ENCODE data around the gene ALPK3.
"Not testable (repeated sequence)": the region's sequence is repeated elsewhere in the genome, so short reads cannot be mapped to it uniquely, and the experiment has no call there.

The ALPK3 gene

GRCh38 chr15:84863565-84864443, 46.6 kb downstream of the ALPK3 start:
- in situ Hi-C loops (cut with HindIII; ENCODE audit: low pct_ligation_motif_present, low pct_unique_long_range_greater_than_20kb, low sequenced_read_pairs) = no loop called here
- DNase-seq = no peak

- no peak for DNase-seq
- in situ Hi-C loops (cut with HindIII; ENCODE audit: low pct_ligation_motif_present, low pct_unique_long_range_greater_than_20kb, low sequenced_read_pairs) = no loop called here
Observed at GRCh38 chr15:84864444-84864795, 47.3 kb downstream of the ALPK3 start.

- DNase-seq = no peak
- in situ Hi-C loops (cut with HindIII; ENCODE audit: low pct_ligation_motif_present, low pct_unique_long_range_greater_than_20kb, low sequenced_read_pairs) = no loop called here
Observed at GRCh38 chr15:84865074-84865569, 48.0 kb downstream of the ALPK3 start.

- in situ Hi-C loops (cut with HindIII; ENCODE audit: low pct_ligation_motif_present, low pct_unique_long_range_greater_than_20kb, low sequenced_read_pairs) = no loop called here
- no peak for DNase-seq
Observed at GRCh38 chr15:84868037-84868880, 51.1 kb downstream of the ALPK3 start.

GRCh38 chr15:84869510-84869909, 52.4 kb downstream of the ALPK3 start:
- in situ Hi-C loops (cut with HindIII; ENCODE audit: low pct_ligation_motif_present, low pct_unique_long_range_greater_than_20kb, low sequenced_read_pairs) = no loop called here
- no peak for DNase-seq

GRCh38 chr15:84871428-84871985, 54.4 kb downstream of the ALPK3 start:
- in situ Hi-C loops (cut with HindIII; ENCODE audit: low pct_ligation_motif_present, low pct_unique_long_range_greater_than_20kb, low sequenced_read_pairs) = no loop called here
- no peak for DNase-seq

GRCh38 chr15:84872009-84872910, 55.1 kb downstream of the ALPK3 start:
- no peak for DNase-seq
- in situ Hi-C loops (cut with HindIII; ENCODE audit: low pct_ligation_motif_present, low pct_unique_long_range_greater_than_20kb, low sequenced_read_pairs) = no loop called here

- in situ Hi-C loops (cut with HindIII; ENCODE audit: low pct_ligation_motif_present, low pct_unique_long_range_greater_than_20kb, low sequenced_read_pairs) = no loop called here
- no peak for DNase-seq
Observed at GRCh38 chr15:84873997-84874396, 56.8 kb downstream of the ALPK3 start.

GRCh38 chr15:84874981-84875699, 58.0 kb downstream of the ALPK3 start:
- in situ Hi-C loops (cut with HindIII; ENCODE audit: low pct_ligation_motif_present, low pct_unique_long_range_greater_than_20kb, low sequenced_read_pairs) = no loop called here
- no peak for DNase-seq

GRCh38 chr15:84876269-84876668, 59.1 kb downstream of the ALPK3 start:
- in situ Hi-C loops (cut with HindIII; ENCODE audit: low pct_ligation_motif_present, low pct_unique_long_range_greater_than_20kb, low sequenced_read_pairs) = no loop called here
- DNase-seq = no peak

GRCh38 chr15:84877701-84878100, 60.5 kb downstream of the ALPK3 start:
- DNase-seq; in situ Hi-C loops (cut with HindIII; ENCODE audit: low pct_ligation_motif_present, low pct_unique_long_range_greater_than_20kb, low sequenced_read_pairs): not testable (repeated sequence)

- in situ Hi-C loops (cut with HindIII; ENCODE audit: low pct_ligation_motif_present, low pct_unique_long_range_greater_than_20kb, low sequenced_read_pairs) = no loop called here
- peak; percentile 49 for DNase-seq
Observed at GRCh38 chr15:84878504-84878903, 61.3 kb downstream of the ALPK3 start.

GRCh38 chr15:84879088-84879780, 62.1 kb downstream of the ALPK3 start:
- DNase-seq = no peak
- in situ Hi-C loops (cut with HindIII; ENCODE audit: low pct_ligation_motif_present, low pct_unique_long_range_greater_than_20kb, low sequenced_read_pairs) = no loop called here

- in situ Hi-C loops (cut with HindIII; ENCODE audit: low pct_ligation_motif_present, low pct_unique_long_range_greater_than_20kb, low sequenced_read_pairs) = no loop called here
- no peak for DNase-seq
Observed at GRCh38 chr15:84880007-84880406, 62.9 kb downstream of the ALPK3 start.

GRCh38 chr15:84880822-84881519, 63.8 kb downstream of the ALPK3 start:
- in situ Hi-C loops (cut with HindIII; ENCODE audit: low pct_ligation_motif_present, low pct_unique_long_range_greater_than_20kb, low sequenced_read_pairs) = no loop called here

GRCh38 chr15:84881520-84881830, 64.3 kb downstream of the ALPK3 start:
- no peak for DNase-seq
- in situ Hi-C loops (cut with HindIII; ENCODE audit: low pct_ligation_motif_present, low pct_unique_long_range_greater_than_20kb, low sequenced_read_pairs) = no loop called here

More at GRCh38 chr15:84880822-84881519, 63.8 kb downstream of the ALPK3 start:
- DNase-seq = no peak

- no peak for DNase-seq
- in situ Hi-C loops (cut with HindIII; ENCODE audit: low pct_ligation_motif_present, low pct_unique_long_range_greater_than_20kb, low sequenced_read_pairs) = no loop called here
Observed at GRCh38 chr15:84883466-84883865, 66.3 kb downstream of the ALPK3 start.

All from ACHN (cell line).